IMR-90 (cell line): ENCODE measurements around the gene BOLA1. TPM values are rescaled to one million over a fixed set of nuclear protein-coding genes. Genes with fewer than 3 reads are reported as not detected.
"Not testable (repeated sequence)": the region's sequence is repeated elsewhere in the genome, so short reads cannot be mapped to it uniquely, and the experiment has no call there.

Source experiments
- ATAC-seq: fragments of 200-7000 bp; cut with Tn5 transposase; 2 replicates; pipeline ENCODE4 v1.9.1; 2020; ENCODE audit warnings: low read depth, mild to moderate bottlenecking, moderate library complexity
- BruUV-seq: library from RNA; stranded (reverse); fragments of 400-500 nt; replicated peaks from 2 replicates; lab custom pipeline; 2021; lab: Mats Ljungman, UMichigan
- CTCF ChIA-PET: fragments of 300-600 bp; formaldehyde crosslinking; extraction: SDS; loops from one replicate; lab custom pipeline; 2021; ENCODE audit warnings: antibody characterized with exemption; lab: Yijun Ruan, JAX
- POLR2A ChIA-PET: fragments of 300-600 bp; sonication (Branson Sonifier 250); formaldehyde crosslinking; loops from one replicate; lab custom pipeline; 2022; ENCODE audit warnings: antibody characterized with exemption; ENCODE audit not compliant: unreplicated experiment; lab: Charles Lee
- DNase-seq: peaks from one replicate; pipeline ENCODE4 v3.0.0; 2013
- H2AFZ ChIP-seq: replicated peaks from 2 replicates; pipeline ENCODE3; 2013; ENCODE audit warnings: low read length, mild to moderate bottlenecking; ENCODE audit not compliant: poor library complexity
- H2AK5ac ChIP-seq: 2 replicates; pipeline ENCODE4 v1.6.1; 2013; ENCODE audit warnings: low read depth, low read length, inconsistent platforms
- H2AK9ac ChIP-seq: replicated peaks from 2 replicates; pipeline ENCODE3; 2013; ENCODE audit warnings: mild to moderate bottlenecking, low read depth, low read length, moderate library complexity; ENCODE audit not compliant: poor library complexity
- H2BK120ac ChIP-seq: 2 replicates; pipeline ENCODE4 v1.6.1; 2013; ENCODE audit warnings: low read depth, low read length, inconsistent platforms
- H2BK15ac ChIP-seq: 3 replicates; pipeline ENCODE4 v1.6.1; 2013; ENCODE audit warnings: low read depth, low read length, inconsistent platforms
- H2BK20ac ChIP-seq: 2 replicates; pipeline ENCODE4 v1.6.1; 2013; ENCODE audit warnings: low read depth, mild to moderate bottlenecking, inconsistent platforms, low read length, moderate library complexity
- H2BK5ac ChIP-seq: 2 replicates; pipeline ENCODE4 v1.6.1; 2013; ENCODE audit warnings: mild to moderate bottlenecking, low read depth, low read length, inconsistent platforms; ENCODE audit not compliant: poor library complexity, severe bottlenecking
- H3K14ac ChIP-seq: replicated peaks from 2 replicates; pipeline ENCODE4 v1.6.1; 2013; ENCODE audit warnings: low read depth, low read length, inconsistent platforms
- H3K18ac ChIP-seq: 2 replicates; pipeline ENCODE4 v1.6.1; 2013; ENCODE audit warnings: low read depth, low read length, control low read depth
- H3K23ac ChIP-seq: 2 replicates; pipeline ENCODE4 v1.6.1; 2013; ENCODE audit warnings: low read depth, low read length, inconsistent platforms
- H3K27ac ChIP-seq: 2 replicates; pipeline ENCODE4 v1.5.1; 2013; ENCODE audit warnings: mild to moderate bottlenecking, control low read depth, low read length; ENCODE audit not compliant: insufficient read depth
- H3K27me3 ChIP-seq: 2 replicates; pipeline ENCODE4 v1.6.1; 2013; ENCODE audit warnings: low read length; ENCODE audit not compliant: control insufficient read depth, insufficient read depth
- H3K36me3 ChIP-seq: 2 replicates; pipeline ENCODE4 v1.6.1; 2013; ENCODE audit warnings: low read length, mixed read lengths; ENCODE audit not compliant: control insufficient read depth, insufficient read depth
- H3K4ac ChIP-seq: 2 replicates; pipeline ENCODE4 v1.6.1; 2013; ENCODE audit warnings: low read depth, low read length, inconsistent platforms
- H3K4me1 ChIP-seq: 2 replicates; pipeline ENCODE4 v1.6.1; 2013; ENCODE audit warnings: low read length, mixed read lengths; ENCODE audit not compliant: control insufficient read depth, insufficient read depth
- H3K4me2 ChIP-seq: 2 replicates; pipeline ENCODE4 v1.6.1; 2013; ENCODE audit warnings: low read depth, mild to moderate bottlenecking, control low read depth, low read length, moderate library complexity
- H3K4me3 ChIP-seq: 2 replicates; pipeline ENCODE4 v1.5.1; 2013; ENCODE audit warnings: low read depth, mild to moderate bottlenecking, control low read depth, low read length, moderate library complexity; ENCODE audit not compliant: insufficient read depth
- H3K56ac ChIP-seq: 2 replicates; pipeline ENCODE4 v1.6.1; 2013; ENCODE audit warnings: low read length, inconsistent platforms; ENCODE audit not compliant: insufficient read depth; ENCODE audit errors: extremely low read depth
- H3K79me1 ChIP-seq, 2 experiments: 2 replicates each; pipeline ENCODE4 v1.6.1; 2013; ENCODE audit warnings: low read length in 2 of 2, inconsistent platforms in 1 of 2, low read depth in 1 of 2
- H3K9ac ChIP-seq: 2 replicates; pipeline ENCODE4 v1.6.1; 2013; ENCODE audit warnings: low read depth, low read length, control low read depth
- H3K9me1 ChIP-seq: 2 replicates; pipeline ENCODE4 v1.6.1; 2013; ENCODE audit warnings: low read length, inconsistent platforms; ENCODE audit not compliant: insufficient read depth
- H3K9me3 ChIP-seq: 2 replicates; pipeline ENCODE4 v1.6.1; 2013; ENCODE audit warnings: low read length; ENCODE audit not compliant: control insufficient read depth, insufficient read depth
- H4K20me1 ChIP-seq: 2 replicates; pipeline ENCODE4 v1.6.1; 2013; ENCODE audit warnings: low read length, inconsistent platforms; ENCODE audit not compliant: insufficient read depth
- H4K5ac ChIP-seq: 2 replicates; pipeline ENCODE4 v1.6.1; 2013; ENCODE audit warnings: mild to moderate bottlenecking, low read depth, low read length, control low read depth
- H4K8ac ChIP-seq, 2 experiments: 2 replicates each; pipeline ENCODE4 v1.6.1; 2013; ENCODE audit warnings: low read depth in 2 of 2, low read length in 2 of 2, control low read depth in 1 of 2, inconsistent platforms in 1 of 2
- H4K91ac ChIP-seq: 2 replicates; pipeline ENCODE4 v1.6.1; 2013; ENCODE audit warnings: low read depth, low read length, inconsistent platforms; ENCODE audit not compliant: insufficient read depth
- WGBS, 2 experiments: methylation state at CpG; one replicate each; pipeline versions ENCODE4 v1.1.5 to v1.1.7; 2013; ENCODE audit warnings: missing lambda C conversion rate in 2 of 2; ENCODE audit not compliant: insufficient read length in 1 of 2; ENCODE audit errors: extremely low coverage in 2 of 2; 5-methylcytosine and 5-hydroxymethylcytosine counted together
- dilution Hi-C: fragments of 300-500 bp; cut with HindIII; formaldehyde crosslinking; loops from one replicate; pipeline ENCODE4 v1.14.3; 2018; ENCODE audit warnings: low sequenced_read_pairs; ENCODE audit not compliant: unreplicated experiment
- in situ Hi-C: fragments of 300-500 bp; cut with MboI; formaldehyde crosslinking; loops from 3 replicates; pipeline ENCODE4 v1.14.3; 2019; ENCODE audit warnings: low sequenced_read_pairs, inconsistent platforms, mixed read lengths
- intact Hi-C: fragments of 100-400 bp; cut with micrococcal nuclease; formaldehyde crosslinking; loops from 2 replicates; pipeline ENCODE4 v1.10.0; 2022
- polyA plus RNA-seq, 3 experiments: library from polyadenylated mRNA; depleted of rRNA; stranded (reverse); fragments of >200 nt; gene quantifications; 2 replicates each; pipeline ENCODE4 v1.2.3, GENCODE V29; 2012; ENCODE audit warnings: low replicate concordance in 1 of 3
- total RNA-seq: library from RNA; depleted of rRNA; stranded (reverse); fragments of >200 nt; gene quantifications from 2 replicates; pipeline ENCODE4 v1.2.3, GENCODE V29; 2012

BOLA1 gene
- total and polyA plus RNA-seq, 2 of the 4 experiments (the other 2 are of a cell fraction), result 3.4 to 12.6 TPM

DNA sequence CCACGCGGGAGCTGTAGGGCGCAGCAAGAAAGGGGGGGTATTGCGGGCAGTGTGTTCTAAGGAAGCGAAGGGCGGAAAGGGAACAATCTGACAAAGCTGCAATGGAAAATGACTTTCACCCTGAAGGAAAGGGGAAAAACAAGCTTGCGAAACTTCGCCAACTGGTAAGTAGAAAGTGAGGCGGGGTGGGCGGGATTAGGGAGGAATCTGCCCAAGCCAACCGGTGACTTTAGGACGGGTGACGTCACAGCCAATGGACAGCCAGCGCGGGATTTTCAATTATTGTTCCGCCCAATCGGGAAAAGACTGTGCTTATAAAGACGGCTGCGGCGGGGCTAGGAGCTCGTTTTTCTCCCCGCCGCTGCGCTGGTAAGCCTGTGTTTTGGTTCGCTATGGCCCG is 47.1 kb upstream of the BOLA1 start:
- dilution Hi-C loops, H3K23ac ChIP-seq, H3K56ac ChIP-seq, POLR2A ChIA-PET, H2BK20ac ChIP-seq, H3K27me3 ChIP-seq, intact Hi-C loops, H3K36me3 ChIP-seq, CTCF ChIA-PET, H3K4me2 ChIP-seq, H3K27ac ChIP-seq, H3K18ac ChIP-seq, H4K8ac ChIP-seq, H2AK5ac ChIP-seq, H2BK15ac ChIP-seq, DNase-seq, H3K4ac ChIP-seq, H2BK120ac ChIP-seq, H4K91ac ChIP-seq, H2AFZ ChIP-seq, H3K9me3 ChIP-seq, H3K9ac ChIP-seq, H3K9me1 ChIP-seq, H3K14ac ChIP-seq, H4K20me1 ChIP-seq, BruUV-seq, H2AK9ac ChIP-seq, H3K4me3 ChIP-seq, H2BK5ac ChIP-seq, H3K4me1 ChIP-seq, H4K5ac ChIP-seq, in situ Hi-C loops: not testable (repeated sequence)
- peaks cover 14 to 26% of the 10 kb centered on the region in 2 experiments for H3K79me1 ChIP-seq
- no CpG with 5 or more reads among the region's 26 CpGs for WGBS, 2 experiments
- peak; percentile 39 for ATAC-seq

DNA sequence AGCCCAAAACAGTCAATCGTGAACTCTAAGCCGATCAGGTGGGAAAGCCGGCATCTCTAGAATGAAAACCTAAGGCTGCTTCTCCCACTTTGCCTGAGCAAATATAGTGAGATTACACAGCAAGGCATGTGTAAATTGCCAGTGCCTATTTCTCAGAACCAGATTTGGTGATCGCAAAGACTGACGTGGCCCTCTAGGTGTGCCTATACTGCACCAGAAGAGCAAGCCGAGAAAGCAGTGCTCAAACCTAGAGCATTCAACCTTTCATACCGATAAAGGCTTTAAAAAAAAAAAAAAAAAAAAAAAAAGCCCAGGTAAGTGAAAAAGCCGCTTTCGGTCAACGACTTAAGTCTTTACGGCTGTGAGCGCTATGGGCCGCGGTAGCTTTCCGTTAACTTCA is 39.1 kb upstream of the BOLA1 start:
- H3K23ac ChIP-seq, H4K20me1 ChIP-seq, H2BK5ac ChIP-seq, H3K9ac ChIP-seq, H4K91ac ChIP-seq, H4K5ac ChIP-seq, H4K8ac ChIP-seq, in situ Hi-C loops, intact Hi-C loops, H3K27me3 ChIP-seq, CTCF ChIA-PET, H3K9me3 ChIP-seq, H3K18ac ChIP-seq, H3K4me2 ChIP-seq, H3K79me1 ChIP-seq, H3K4me3 ChIP-seq, H3K14ac ChIP-seq, H3K36me3 ChIP-seq, POLR2A ChIA-PET, H3K4me1 ChIP-seq, DNase-seq, H2AK9ac ChIP-seq, dilution Hi-C loops, BruUV-seq, H2BK15ac ChIP-seq, H2AK5ac ChIP-seq, H3K27ac ChIP-seq, H2BK20ac ChIP-seq, H2BK120ac ChIP-seq, H3K4ac ChIP-seq, ATAC-seq, H3K56ac ChIP-seq, H3K9me1 ChIP-seq, H2AFZ ChIP-seq: not testable (repeated sequence)
- no CpG with 5 or more reads among the region's 15 CpGs for WGBS, 2 experiments
